ENCODE measurements around the gene GDF2.

The GDF2 gene

GRCh38 chr10:47339759-47340607, 17.7 kb downstream of the GDF2 start:
- no peak overlapping the region for H3K9ac ChIP-seq (ENCODE audit: low read depth, low read length)
- no peaks in the 10 kb centered on the region for H3K9me3 ChIP-seq (ENCODE audit: control insufficient read depth, insufficient read depth, low read length)
- H3K4me1 ChIP-seq (ENCODE audit: control insufficient read depth, insufficient read depth, low read length): peaks cover 3% of the 10 kb centered on the region
- no peaks in the 10 kb centered on the region for H3K36me3 ChIP-seq (ENCODE audit: control insufficient read depth, insufficient read depth, low read length)
- H3K27me3 ChIP-seq (ENCODE audit: control insufficient read depth, insufficient read depth, low read length): no peaks in the 10 kb centered on the region
- H3K4me3 ChIP-seq (ENCODE audit: low read depth, low read length): no peak overlapping the region

DNA sequence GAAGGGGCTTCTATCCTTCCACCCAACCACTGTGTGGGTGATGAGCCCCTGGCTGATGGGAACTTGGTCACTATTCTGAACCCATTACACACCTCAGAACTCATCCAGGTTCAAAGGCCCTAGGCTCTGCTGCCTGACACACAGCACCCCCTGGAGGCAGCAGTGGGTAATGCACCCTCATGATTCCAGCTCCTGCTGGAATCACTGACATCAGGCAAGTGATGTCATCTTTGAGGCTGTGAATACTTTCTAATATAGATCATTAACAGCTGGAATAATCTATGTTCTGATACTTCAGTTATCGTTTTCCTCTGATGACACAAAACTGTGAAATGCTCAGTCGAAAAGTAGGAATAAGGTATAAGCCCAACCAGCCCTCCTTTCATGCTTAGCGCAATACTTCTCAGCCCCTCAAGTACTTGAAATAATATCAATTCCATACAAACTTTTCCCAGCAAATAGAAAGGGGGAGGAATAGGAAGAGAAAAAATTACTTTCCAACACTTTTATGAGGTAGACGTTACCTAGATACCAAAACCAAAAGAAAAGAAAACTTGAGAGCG, 18.4 kb downstream of the GDF2 start:
- Histone ChIP-seq H3K4me1 (ENCODE audit: control insufficient read depth, insufficient read depth, low read length) (peaks cover 3% of the 10 kb centered on the region), H3K36me3 (ENCODE audit: control insufficient read depth, insufficient read depth, low read length) (no peaks in the 10 kb centered on the region), H3K9me3 (ENCODE audit: control insufficient read depth, insufficient read depth, low read length) (no peaks in the 10 kb centered on the region), H3K4me3 (ENCODE audit: low read depth, low read length) (no peak overlapping the region), H3K9ac (ENCODE audit: low read depth, low read length) (no peak overlapping the region), H3K27me3 (ENCODE audit: control insufficient read depth, insufficient read depth, low read length) (no peaks in the 10 kb centered on the region)

- H3K27me3 ChIP-seq (ENCODE audit: control insufficient read depth, insufficient read depth, low read length): no peaks in the 10 kb centered on the region
- H3K4me1 ChIP-seq (ENCODE audit: control insufficient read depth, insufficient read depth, low read length): peaks cover 3% of the 10 kb centered on the region
- H3K4me3 ChIP-seq (ENCODE audit: low read depth, low read length): no peak overlapping the region
- H3K9ac ChIP-seq (ENCODE audit: low read depth, low read length): no peak overlapping the region
- no peaks in the 10 kb centered on the region for H3K36me3 ChIP-seq (ENCODE audit: control insufficient read depth, insufficient read depth, low read length)
- no peaks in the 10 kb centered on the region for H3K9me3 ChIP-seq (ENCODE audit: control insufficient read depth, insufficient read depth, low read length)
Measured at GRCh38 chr10:47344996-47345870, 23.0 kb downstream of the GDF2 start.

DNA sequence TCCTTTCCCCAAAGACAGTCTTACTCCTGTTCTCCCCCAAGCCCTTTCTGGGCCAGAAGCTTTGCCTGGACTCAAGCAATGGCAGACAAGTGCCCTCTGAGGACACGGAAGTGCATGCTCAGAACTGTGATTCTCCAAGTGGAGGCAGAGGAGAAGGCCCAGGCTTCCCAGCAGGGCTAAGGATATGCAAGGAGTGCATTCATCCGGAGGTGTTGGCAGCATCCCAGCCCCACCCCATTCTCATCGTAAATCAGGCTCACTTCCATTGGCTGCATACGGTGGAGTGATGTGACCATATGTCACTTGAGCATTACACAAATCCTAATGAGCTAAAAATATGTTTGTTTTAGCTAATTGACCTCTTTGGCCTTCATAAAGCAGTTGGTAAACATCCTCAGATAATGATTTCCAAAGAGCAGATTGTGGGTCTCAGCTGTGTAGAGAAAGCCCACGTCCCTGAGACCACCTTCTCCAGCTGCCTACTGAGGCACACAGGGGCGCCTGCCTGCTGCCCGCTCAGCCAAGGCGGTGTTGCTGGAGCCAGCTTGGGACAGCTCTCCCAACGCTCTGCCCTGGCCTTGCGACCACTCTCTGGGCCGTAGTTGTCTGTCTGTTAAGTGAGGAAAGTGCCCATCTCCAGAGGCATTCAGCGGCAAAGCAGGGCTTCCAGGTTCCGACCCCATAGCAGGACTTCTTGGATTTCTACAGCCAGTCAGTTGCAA, 24.5 kb downstream of the GDF2 start:
- H3K9ac ChIP-seq (ENCODE audit: low read depth, low read length): no peak overlapping the region
- H3K27me3 ChIP-seq (ENCODE audit: control insufficient read depth, insufficient read depth, low read length): no peaks in the 10 kb centered on the region
- no peak overlapping the region for H3K4me3 ChIP-seq (ENCODE audit: low read depth, low read length)
- no peaks in the 10 kb centered on the region for H3K36me3 ChIP-seq (ENCODE audit: control insufficient read depth, insufficient read depth, low read length)
- no peaks in the 10 kb centered on the region for H3K9me3 ChIP-seq (ENCODE audit: control insufficient read depth, insufficient read depth, low read length)
- H3K4me1 ChIP-seq (ENCODE audit: control insufficient read depth, insufficient read depth, low read length): peaks cover 3% of the 10 kb centered on the region

DNA sequence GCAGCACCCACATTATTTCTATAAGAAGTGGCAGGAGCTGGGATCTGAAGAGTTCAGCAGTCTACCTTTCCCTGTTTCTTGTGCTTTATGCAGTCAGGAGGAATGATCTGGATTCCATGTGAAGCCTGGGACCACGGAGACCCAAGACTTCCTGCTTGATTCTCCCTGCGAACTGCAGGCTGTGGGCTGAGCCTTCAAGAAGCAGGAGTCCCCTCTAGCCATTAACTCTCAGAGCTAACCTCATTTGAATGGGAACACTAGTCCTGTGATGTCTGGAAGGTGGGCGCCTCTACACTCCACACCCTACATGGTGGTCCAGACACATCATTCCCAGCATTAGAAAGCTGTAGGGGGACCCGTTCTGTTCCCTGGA, 25.0 kb downstream of the GDF2 start:
- Histone ChIP-seq H3K4me1 (ENCODE audit: control insufficient read depth, insufficient read depth, low read length) (peaks cover 3% of the 10 kb centered on the region), H3K4me3 (ENCODE audit: low read depth, low read length) (no peak overlapping the region), H3K9me3 (ENCODE audit: control insufficient read depth, insufficient read depth, low read length) (no peaks in the 10 kb centered on the region), H3K36me3 (ENCODE audit: control insufficient read depth, insufficient read depth, low read length) (no peaks in the 10 kb centered on the region), H3K9ac (ENCODE audit: low read depth, low read length) (no peak overlapping the region), H3K27me3 (ENCODE audit: control insufficient read depth, insufficient read depth, low read length) (no peaks in the 10 kb centered on the region)

DNA sequence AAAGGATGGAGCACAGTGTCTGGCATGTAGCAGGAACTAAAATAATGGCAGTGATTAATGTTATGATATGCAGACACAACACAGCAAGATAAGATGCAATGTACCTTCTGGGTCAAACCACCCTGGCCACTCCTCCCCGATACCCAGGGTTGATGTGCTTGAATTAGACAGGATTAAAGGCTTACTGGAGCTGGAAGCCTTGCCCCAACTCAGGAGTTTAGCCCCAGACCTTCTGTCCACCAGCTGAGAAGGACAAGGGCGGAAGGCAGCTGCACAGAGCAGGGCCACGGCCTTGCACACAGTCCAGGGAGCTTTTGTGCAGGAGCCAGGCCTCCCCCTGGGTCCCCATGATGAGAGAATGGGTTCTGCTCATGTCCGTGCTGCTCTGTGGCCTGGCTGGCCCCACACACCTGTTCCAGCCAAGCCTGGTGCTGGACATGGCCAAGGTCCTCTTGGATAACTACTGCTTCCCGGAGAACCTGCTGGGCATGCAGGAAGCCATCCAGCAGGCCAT, 25.9 kb downstream of the GDF2 start, which contains the start of gene RBP3:
TSS of gene RBP3 (plus strand) at position 226 of the 514 bp plus-strand sequence. CDS start at position 348, 122 bp downstream.
- Histone ChIP-seq H3K9ac (ENCODE audit: low read depth, low read length) (no peak within 1 kb of the TSS), H3K4me1 (ENCODE audit: control insufficient read depth, insufficient read depth, low read length) (no peaks in the 10 kb centered on the region), H3K27me3 (ENCODE audit: control insufficient read depth, insufficient read depth, low read length) (no peaks in the 10 kb centered on the region), H3K36me3 (ENCODE audit: control insufficient read depth, insufficient read depth, low read length) (no peaks in the 10 kb centered on the region), H3K4me3 (ENCODE audit: low read depth, low read length) (no peak within 1 kb of the TSS), H3K9me3 (ENCODE audit: control insufficient read depth, insufficient read depth, low read length) (no peaks in the 10 kb centered on the region)

- H3K9ac ChIP-seq (ENCODE audit: low read depth, low read length): no peak overlapping the region
- no peaks in the 10 kb centered on the region for H3K9me3 ChIP-seq (ENCODE audit: control insufficient read depth, insufficient read depth, low read length)
- H3K4me3 ChIP-seq (ENCODE audit: low read depth, low read length): no peak overlapping the region
- no peaks in the 10 kb centered on the region for H3K4me1 ChIP-seq (ENCODE audit: control insufficient read depth, insufficient read depth, low read length)
- no peaks in the 10 kb centered on the region for H3K27me3 ChIP-seq (ENCODE audit: control insufficient read depth, insufficient read depth, low read length)
- H3K36me3 ChIP-seq (ENCODE audit: control insufficient read depth, insufficient read depth, low read length): no peaks in the 10 kb centered on the region
Measured at GRCh38 chr10:47348661-47349470, 26.6 kb downstream of the GDF2 start.

DNA sequence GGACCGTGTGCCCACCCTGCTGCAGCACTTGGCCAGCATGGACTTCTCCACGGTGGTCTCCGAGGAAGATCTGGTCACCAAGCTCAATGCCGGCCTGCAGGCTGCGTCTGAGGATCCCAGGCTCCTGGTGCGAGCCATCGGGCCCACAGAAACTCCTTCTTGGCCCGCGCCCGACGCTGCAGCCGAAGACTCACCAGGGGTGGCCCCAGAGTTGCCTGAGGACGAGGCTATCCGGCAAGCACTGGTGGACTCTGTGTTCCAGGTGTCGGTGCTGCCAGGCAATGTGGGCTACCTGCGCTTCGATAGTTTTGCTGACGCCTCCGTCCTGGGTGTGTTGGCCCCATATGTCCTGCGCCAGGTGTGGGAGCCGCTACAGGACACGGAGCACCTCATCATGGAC, 27.3 kb downstream of the GDF2 start:
- H3K9me3 ChIP-seq (ENCODE audit: control insufficient read depth, insufficient read depth, low read length): no peaks in the 10 kb centered on the region
- H3K4me3 ChIP-seq (ENCODE audit: low read depth, low read length): no peak overlapping the region
- H3K36me3 ChIP-seq (ENCODE audit: control insufficient read depth, insufficient read depth, low read length): no peaks in the 10 kb centered on the region
- no peak overlapping the region for H3K9ac ChIP-seq (ENCODE audit: low read depth, low read length)
- no peaks in the 10 kb centered on the region for H3K4me1 ChIP-seq (ENCODE audit: control insufficient read depth, insufficient read depth, low read length)
- no peaks in the 10 kb centered on the region for H3K27me3 ChIP-seq (ENCODE audit: control insufficient read depth, insufficient read depth, low read length)

DNA sequence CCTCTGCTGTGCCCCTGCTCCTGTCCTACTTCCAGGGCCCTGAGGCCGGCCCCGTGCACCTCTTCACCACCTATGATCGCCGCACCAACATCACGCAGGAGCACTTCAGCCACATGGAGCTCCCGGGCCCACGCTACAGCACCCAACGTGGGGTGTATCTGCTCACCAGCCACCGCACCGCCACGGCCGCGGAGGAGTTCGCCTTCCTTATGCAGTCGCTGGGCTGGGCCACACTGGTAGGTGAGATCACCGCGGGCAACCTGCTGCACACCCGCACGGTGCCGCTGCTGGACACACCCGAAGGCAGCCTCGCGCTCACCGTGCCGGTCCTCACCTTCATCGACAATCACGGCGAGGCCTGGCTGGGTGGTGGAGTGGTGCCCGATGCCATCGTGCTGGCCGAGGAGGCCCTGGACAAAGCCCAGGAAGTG, 27.7 kb downstream of the GDF2 start:
- no peak overlapping the region for H3K4me3 ChIP-seq (ENCODE audit: low read depth, low read length)
- no peaks in the 10 kb centered on the region for H3K27me3 ChIP-seq (ENCODE audit: control insufficient read depth, insufficient read depth, low read length)
- no peak overlapping the region for H3K9ac ChIP-seq (ENCODE audit: low read depth, low read length)
- H3K9me3 ChIP-seq (ENCODE audit: control insufficient read depth, insufficient read depth, low read length): no peaks in the 10 kb centered on the region
- no peaks in the 10 kb centered on the region for H3K4me1 ChIP-seq (ENCODE audit: control insufficient read depth, insufficient read depth, low read length)
- H3K36me3 ChIP-seq (ENCODE audit: control insufficient read depth, insufficient read depth, low read length): no peaks in the 10 kb centered on the region

DNA sequence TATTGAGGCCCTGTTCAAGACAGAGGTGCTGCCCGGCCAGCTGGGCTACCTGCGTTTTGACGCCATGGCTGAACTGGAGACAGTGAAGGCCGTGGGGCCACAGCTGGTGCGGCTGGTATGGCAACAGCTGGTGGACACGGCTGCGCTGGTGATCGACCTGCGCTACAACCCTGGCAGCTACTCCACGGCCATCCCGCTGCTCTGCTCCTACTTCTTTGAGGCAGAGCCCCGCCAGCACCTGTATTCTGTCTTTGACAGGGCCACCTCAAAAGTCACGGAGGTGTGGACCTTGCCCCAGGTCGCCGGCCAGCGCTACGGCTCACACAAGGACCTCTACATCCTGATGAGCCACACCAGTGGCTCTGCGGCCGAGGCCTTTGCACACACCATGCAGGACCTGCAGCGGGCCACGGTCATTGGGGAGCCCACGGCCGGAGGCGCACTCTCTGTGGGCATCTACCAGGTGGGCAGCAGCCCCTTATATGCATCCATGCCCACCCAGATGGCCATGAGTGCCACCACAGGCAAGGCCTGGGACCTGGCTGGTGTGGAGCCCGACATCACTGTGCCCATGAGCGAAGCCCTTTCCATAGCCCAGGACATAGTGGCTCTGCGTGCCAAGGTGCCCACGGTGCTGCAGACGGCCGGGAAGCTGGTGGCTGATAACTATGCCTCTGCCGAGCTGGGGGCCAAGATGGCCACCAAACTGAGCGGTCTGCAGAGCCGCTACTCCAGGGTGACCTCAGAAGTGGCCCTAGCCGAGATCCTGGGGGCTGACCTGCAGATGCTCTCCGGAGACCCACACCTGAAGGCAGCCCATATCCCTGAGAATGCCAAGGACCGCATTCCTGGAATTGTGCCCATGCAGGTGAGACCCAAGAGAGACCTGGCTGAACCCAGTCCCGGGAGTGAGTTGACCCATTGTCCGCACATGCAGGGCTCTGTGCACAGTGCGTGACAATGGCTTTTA, 28.7 kb downstream of the GDF2 start:
- H3K9me3 ChIP-seq (ENCODE audit: control insufficient read depth, insufficient read depth, low read length): no peaks in the 10 kb centered on the region
- H3K27me3 ChIP-seq (ENCODE audit: control insufficient read depth, insufficient read depth, low read length): no peaks in the 10 kb centered on the region

More for the DNA sequence above, 28.7 kb downstream of the GDF2 start:
- Histone ChIP-seq H3K36me3 (ENCODE audit: control insufficient read depth, insufficient read depth, low read length) (no peaks in the 10 kb centered on the region), H3K4me3 (ENCODE audit: low read depth, low read length) (no peak overlapping the region), H3K9ac (ENCODE audit: low read depth, low read length) (no peak overlapping the region), H3K4me1 (ENCODE audit: control insufficient read depth, insufficient read depth, low read length) (no peaks in the 10 kb centered on the region)
